Activated naive CD8-positive, alpha-beta T cell treated with anti-CD3 and anti-CD28 coated beads, Interleukin-2, amount 10 ng/mL, durations not matched to agents 7 days and 5 days (primary cell): ENCODE results near the gene MARCHF11. TPM values are rescaled to one million over a fixed set of nuclear protein-coding genes. Genes with fewer than 3 reads are reported as not detected.

ENCODE experiments used
- ATAC-seq: fragments of 150-1000 bp; cut with Tn5 transposase; one replicate; pipeline ENCODE4 v1.10.0; 2021; ENCODE audit warnings: low read depth, moderate library complexity
- POLR2A ChIA-PET: fragments of 350-600 bp; sonication (Branson Sonifier 250); formaldehyde crosslinking; loops from one replicate; lab custom pipeline; 2021; ENCODE audit warnings: antibody characterized with exemption; lab: Charles Lee
- DNase-seq: peaks from one replicate; pipeline ENCODE4 v3.0.0; 2021
- H3K27ac Mint-ChIP-seq: one replicate; pipeline ENCODE4 v1.8.0; 2022; ENCODE audit warnings: mild to moderate bottlenecking, mixed read lengths
- H3K27me3 Mint-ChIP-seq: one replicate; pipeline ENCODE4 v1.8.0; 2022; ENCODE audit warnings: mild to moderate bottlenecking, moderate library complexity, mixed read lengths
- H3K36me3 Mint-ChIP-seq: one replicate; pipeline ENCODE4 v1.8.0; 2021; ENCODE audit warnings: mild to moderate bottlenecking, mixed read lengths
- H3K4me1 Mint-ChIP-seq: one replicate; pipeline ENCODE4 v1.8.0; 2021; ENCODE audit warnings: mixed read lengths
- H3K4me3 Mint-ChIP-seq: one replicate; pipeline ENCODE4 v1.8.0; 2022; ENCODE audit warnings: mild to moderate bottlenecking, moderate library complexity, mixed read lengths
- H3K9me3 Mint-ChIP-seq: one replicate; pipeline ENCODE4 v1.8.0; 2021; ENCODE audit warnings: mixed read lengths
- total RNA-seq, 2 experiments: library from RNA; stranded (reverse); gene quantifications; one replicate each; pipeline ENCODE4 v1.2.3, GENCODE V29; 2021

Gene MARCHF11
- total RNA-seq, 2 experiments from 2014 or later = not detected

- ATAC-seq = no peak
- DNase-seq = no peak
- POLR2A ChIA-PET = no interaction called here
- no peaks in the 10 kb centered on the region for H3K27me3 Mint-ChIP-seq
- no peaks in the 10 kb centered on the region for H3K36me3 Mint-ChIP-seq
- H3K4me1 Mint-ChIP-seq = no peaks in the 10 kb centered on the region
- H3K4me3 Mint-ChIP-seq = no peak overlapping the region
- H3K9me3 Mint-ChIP-seq = peaks cover 4% of the 10 kb centered on the region
- no peak overlapping the region for H3K27ac Mint-ChIP-seq
Measured at GRCh38 chr5:16147179-16147900, 32.3 kb downstream of the MARCHF11 start.

GRCh38 chr5:16144416-16144815 lies 35.2 kb downstream of the MARCHF11 start:
- H3K36me3 Mint-ChIP-seq = no peaks in the 10 kb centered on the region
- POLR2A ChIA-PET = no interaction called here
- H3K9me3 Mint-ChIP-seq = peaks cover under 1% of the 10 kb centered on the region
- DNase-seq = no peak
- no peak overlapping the region for H3K4me3 Mint-ChIP-seq
- H3K27me3 Mint-ChIP-seq = no peaks in the 10 kb centered on the region
- no peak for ATAC-seq
- no peak overlapping the region for H3K27ac Mint-ChIP-seq
- H3K4me1 Mint-ChIP-seq = peaks cover 1% of the 10 kb centered on the region

GRCh38 chr5:16143361-16144049 lies 36.1 kb downstream of the MARCHF11 start:
- H3K27ac Mint-ChIP-seq = no peak overlapping the region
- DNase-seq = no peak
- H3K4me3 Mint-ChIP-seq = no peak overlapping the region
- ATAC-seq = no peak
- H3K4me1 Mint-ChIP-seq = peaks cover 1% of the 10 kb centered on the region
- H3K9me3 Mint-ChIP-seq = no peaks in the 10 kb centered on the region
- POLR2A ChIA-PET = no interaction called here
- H3K27me3 Mint-ChIP-seq = no peaks in the 10 kb centered on the region
- no peaks in the 10 kb centered on the region for H3K36me3 Mint-ChIP-seq

- POLR2A ChIA-PET = no interaction called here
- no peak overlapping the region for H3K4me3 Mint-ChIP-seq
- no peak overlapping the region for H3K27ac Mint-ChIP-seq
- DNase-seq (no peak), ATAC-seq (no peak)
- H3K27me3 Mint-ChIP-seq = no peaks in the 10 kb centered on the region
- H3K4me1 Mint-ChIP-seq = peaks cover 1% of the 10 kb centered on the region
- no peaks in the 10 kb centered on the region for H3K36me3 Mint-ChIP-seq
- H3K9me3 Mint-ChIP-seq = peaks cover 4% of the 10 kb centered on the region
Measured at GRCh38 chr5:16140944-16141343, 38.6 kb downstream of the MARCHF11 start.

GRCh38 chr5:16140417-16140816 lies 39.2 kb downstream of the MARCHF11 start:
- DNase-seq (no peak), ATAC-seq (no peak)
- POLR2A ChIA-PET = no interaction called here
- Mint-ChIP-seq H3K9me3 (peaks cover 4% of the 10 kb centered on the region), H3K4me3 (no peak overlapping the region), H3K36me3 (no peaks in the 10 kb centered on the region), H3K27me3 (no peaks in the 10 kb centered on the region), H3K4me1 (peaks cover 1% of the 10 kb centered on the region), H3K27ac (no peak overlapping the region)

GRCh38 chr5:16137177-16137576 lies 42.4 kb downstream of the MARCHF11 start:
- no peak overlapping the region for H3K4me3 Mint-ChIP-seq
- H3K9me3 Mint-ChIP-seq = peaks cover 4% of the 10 kb centered on the region
- H3K4me1 Mint-ChIP-seq = peaks cover 1% of the 10 kb centered on the region
- ATAC-seq (no peak), DNase-seq (no peak)
- no peaks in the 10 kb centered on the region for H3K36me3 Mint-ChIP-seq
- H3K27ac Mint-ChIP-seq = no peak overlapping the region
- no peaks in the 10 kb centered on the region for H3K27me3 Mint-ChIP-seq
- POLR2A ChIA-PET = no interaction called here

- Mint-ChIP-seq H3K4me1 (peaks cover 1% of the 10 kb centered on the region), H3K9me3 (peaks cover 4% of the 10 kb centered on the region), H3K36me3 (no peaks in the 10 kb centered on the region), H3K27ac (no peak overlapping the region), H3K27me3 (no peaks in the 10 kb centered on the region), H3K4me3 (no peak overlapping the region)
- no peak for ATAC-seq
- DNase-seq = no peak
- POLR2A ChIA-PET = no interaction called here
Measured at GRCh38 chr5:16135506-16135905, 44.1 kb downstream of the MARCHF11 start.

GRCh38 chr5:16135003-16135402 lies 44.6 kb downstream of the MARCHF11 start:
- no peak for DNase-seq
- Mint-ChIP-seq H3K36me3 (no peaks in the 10 kb centered on the region), H3K4me3 (no peak overlapping the region), H3K4me1 (no peaks in the 10 kb centered on the region), H3K9me3 (peaks cover 4% of the 10 kb centered on the region), H3K27ac (no peak overlapping the region), H3K27me3 (no peaks in the 10 kb centered on the region)
- ATAC-seq = no peak
- POLR2A ChIA-PET = no interaction called here

- Mint-ChIP-seq H3K4me1 (no peaks in the 10 kb centered on the region), H3K27me3 (no peaks in the 10 kb centered on the region), H3K27ac (no peak overlapping the region), H3K36me3 (no peaks in the 10 kb centered on the region), H3K9me3 (peaks cover 4% of the 10 kb centered on the region), H3K4me3 (no peak overlapping the region)
- DNase-seq = no peak
- POLR2A ChIA-PET = no interaction called here
- ATAC-seq = no peak
Measured at GRCh38 chr5:16134204-16134603, 45.4 kb downstream of the MARCHF11 start.

GRCh38 chr5:16131878-16132277 lies 47.7 kb downstream of the MARCHF11 start:
- no peaks in the 10 kb centered on the region for H3K36me3 Mint-ChIP-seq
- ATAC-seq (no peak), DNase-seq (no peak)
- POLR2A ChIA-PET = no interaction called here
- H3K4me3 Mint-ChIP-seq = no peak overlapping the region
- no peak overlapping the region for H3K27ac Mint-ChIP-seq
- H3K9me3 Mint-ChIP-seq = no peaks in the 10 kb centered on the region
- no peaks in the 10 kb centered on the region for H3K27me3 Mint-ChIP-seq
- no peaks in the 10 kb centered on the region for H3K4me1 Mint-ChIP-seq

GRCh38 chr5:16128944-16129343 lies 50.6 kb downstream of the MARCHF11 start:
- H3K27ac Mint-ChIP-seq = no peak overlapping the region
- no peak overlapping the region for H3K4me3 Mint-ChIP-seq
- H3K27me3 Mint-ChIP-seq = no peaks in the 10 kb centered on the region
- no peak for DNase-seq
- ATAC-seq = no peak
- no peaks in the 10 kb centered on the region for H3K36me3 Mint-ChIP-seq
- no peaks in the 10 kb centered on the region for H3K4me1 Mint-ChIP-seq
- POLR2A ChIA-PET = no interaction called here
- no peaks in the 10 kb centered on the region for H3K9me3 Mint-ChIP-seq

- no peak overlapping the region for H3K27ac Mint-ChIP-seq
- no peak for ATAC-seq
- DNase-seq = no peak
- no peaks in the 10 kb centered on the region for H3K9me3 Mint-ChIP-seq
- H3K4me1 Mint-ChIP-seq = no peaks in the 10 kb centered on the region
- no peaks in the 10 kb centered on the region for H3K36me3 Mint-ChIP-seq
- POLR2A ChIA-PET = no interaction called here
- no peak overlapping the region for H3K4me3 Mint-ChIP-seq
- no peaks in the 10 kb centered on the region for H3K27me3 Mint-ChIP-seq
Measured at GRCh38 chr5:16127865-16128544, 51.6 kb downstream of the MARCHF11 start.

- ATAC-seq (no peak), DNase-seq (no peak)
- POLR2A ChIA-PET = no interaction called here
- Mint-ChIP-seq H3K36me3 (no peaks in the 10 kb centered on the region), H3K4me1 (no peaks in the 10 kb centered on the region), H3K4me3 (no peak overlapping the region), H3K9me3 (no peaks in the 10 kb centered on the region), H3K27ac (no peak overlapping the region), H3K27me3 (no peaks in the 10 kb centered on the region)
Measured at GRCh38 chr5:16120579-16120978, 59.0 kb downstream of the MARCHF11 start.

- H3K9me3 Mint-ChIP-seq = peaks cover 3% of the 10 kb centered on the region
- no peaks in the 10 kb centered on the region for H3K4me1 Mint-ChIP-seq
- no peaks in the 10 kb centered on the region for H3K27me3 Mint-ChIP-seq
- H3K36me3 Mint-ChIP-seq = no peaks in the 10 kb centered on the region
- H3K27ac Mint-ChIP-seq = no peak overlapping the region
- ATAC-seq (no peak), DNase-seq (no peak)
- POLR2A ChIA-PET = no interaction called here
- H3K4me3 Mint-ChIP-seq = no peak overlapping the region
Measured at GRCh38 chr5:16119790-16120189, 59.8 kb downstream of the MARCHF11 start.
